Kidney glomerular epithelial cell (primary cell): ENCODE data around the gene SUPT6H.

ENCODE experiments used
- DNase-seq: peaks from one replicate; lab custom pipeline; 2025; lab: John Stamatoyannopoulos, UW

Gene SUPT6H

GRCh38 chr17:28750178-28751047, 88.4 kb downstream of the SUPT6H start:
- peak; percentile 95 for DNase-seq

GRCh38 chr17:28751600-28752366, 89.8 kb downstream of the SUPT6H start:
- no peak for DNase-seq
